ENCODE data around the gene CYTH1.
"Not testable (repeated sequence)": the region's sequence is repeated elsewhere in the genome, so short reads cannot be mapped to it uniquely, and the experiment has no call there.

The CYTH1 gene

GRCh38 chr17:78761789-78762406 is 20.2 kb downstream of the CYTH1 start:
- in situ Hi-C loops (cut with HindIII; ENCODE audit: low pct_unique_long_range_greater_than_20kb, low sequenced_read_pairs): no loop called here
- TF ChIP-seq JUND (IDR thresholded peaks at IDR 0.05; ENCODE audit: low read depth): no peak
- no peak for DNase-seq (ENCODE audit: low read depth in 1 of 2, low spot score in 1 of 2)

- in situ Hi-C loops (cut with HindIII; ENCODE audit: low pct_unique_long_range_greater_than_20kb, low sequenced_read_pairs): no loop called here
- no peak for TF ChIP-seq JUND (IDR thresholded peaks at IDR 0.05; ENCODE audit: low read depth)
- DNase-seq (ENCODE audit: low read depth in 1 of 2, low spot score in 1 of 2): no peak
These were observed 22.1 kb downstream of the CYTH1 start for GRCh38 chr17:78759969-78760352.

GRCh38 chr17:78759203-78759968 is 22.7 kb downstream of the CYTH1 start:
- no peak for TF ChIP-seq JUND (IDR thresholded peaks at IDR 0.05; ENCODE audit: low read depth)
- in situ Hi-C loops (cut with HindIII; ENCODE audit: low pct_unique_long_range_greater_than_20kb, low sequenced_read_pairs): no loop called here
- DNase-seq (ENCODE audit: low read depth in 1 of 2, low spot score in 1 of 2): peak in 1 of 2 experiments; percentile 39

GRCh38 chr17:78753316-78754250 is 28.5 kb downstream of the CYTH1 start:
- TF ChIP-seq JUND (IDR thresholded peaks at IDR 0.05; ENCODE audit: low read depth): no peak
- in situ Hi-C loops (cut with HindIII; ENCODE audit: low pct_unique_long_range_greater_than_20kb, low sequenced_read_pairs): no loop called here
- no peak for DNase-seq (ENCODE audit: low read depth in 1 of 2, low spot score in 1 of 2)

- no peak for TF ChIP-seq JUND (IDR thresholded peaks at IDR 0.05; ENCODE audit: low read depth)
- in situ Hi-C loops (cut with HindIII; ENCODE audit: low pct_unique_long_range_greater_than_20kb, low sequenced_read_pairs): no loop called here
- DNase-seq (ENCODE audit: low read depth in 1 of 2, low spot score in 1 of 2): no peak
These were observed 30.5 kb downstream of the CYTH1 start for GRCh38 chr17:78751447-78752161.

GRCh38 chr17:78751000-78751399 is 31.1 kb downstream of the CYTH1 start:
- in situ Hi-C loops (cut with HindIII; ENCODE audit: low pct_unique_long_range_greater_than_20kb, low sequenced_read_pairs); DNase-seq (ENCODE audit: low read depth in 1 of 2, low spot score in 1 of 2): not testable (repeated sequence)

GRCh38 chr17:78748730-78749317 is 33.2 kb downstream of the CYTH1 start:
- no peak for DNase-seq (ENCODE audit: low read depth in 1 of 2, low spot score in 1 of 2)
- in situ Hi-C loops (cut with HindIII; ENCODE audit: low pct_unique_long_range_greater_than_20kb, low sequenced_read_pairs): no loop called here
- TF ChIP-seq JUND (IDR thresholded peaks at IDR 0.05; ENCODE audit: low read depth): no peak

- no peak for DNase-seq (ENCODE audit: low read depth in 1 of 2, low spot score in 1 of 2)
- TF ChIP-seq JUND (IDR thresholded peaks at IDR 0.05; ENCODE audit: low read depth): no peak
- in situ Hi-C loops (cut with HindIII; ENCODE audit: low pct_unique_long_range_greater_than_20kb, low sequenced_read_pairs): no loop called here
These were observed 33.9 kb downstream of the CYTH1 start for GRCh38 chr17:78748048-78748729.

GRCh38 chr17:78747488-78747887 is 34.6 kb downstream of the CYTH1 start:
- TF ChIP-seq JUND (IDR thresholded peaks at IDR 0.05; ENCODE audit: low read depth): no peak
- no peak for DNase-seq (ENCODE audit: low read depth in 1 of 2, low spot score in 1 of 2)
- in situ Hi-C loops (cut with HindIII; ENCODE audit: low pct_unique_long_range_greater_than_20kb, low sequenced_read_pairs): no loop called here

GRCh38 chr17:78746949-78747269 is 35.2 kb downstream of the CYTH1 start:
- in situ Hi-C loops (cut with HindIII; ENCODE audit: low pct_unique_long_range_greater_than_20kb, low sequenced_read_pairs): no loop called here
- DNase-seq (ENCODE audit: low read depth in 1 of 2, low spot score in 1 of 2): no peak
- TF ChIP-seq JUND (IDR thresholded peaks at IDR 0.05; ENCODE audit: low read depth): no peak

GRCh38 chr17:78746263-78746948 is 35.7 kb downstream of the CYTH1 start:
- in situ Hi-C loops (cut with HindIII; ENCODE audit: low pct_unique_long_range_greater_than_20kb, low sequenced_read_pairs): no loop called here
- no peak for DNase-seq (ENCODE audit: low read depth in 1 of 2, low spot score in 1 of 2)
- no peak for TF ChIP-seq JUND (IDR thresholded peaks at IDR 0.05; ENCODE audit: low read depth)

Measured in T47D (cell line).